Endodermal cell (in vitro differentiated cells): ENCODE data around the gene MRPS11. TPM values are rescaled to one million over a fixed set of nuclear protein-coding genes. Genes with fewer than 3 reads are reported as not detected.
"Not testable (repeated sequence)": the region's sequence is repeated elsewhere in the genome, so short reads cannot be mapped to it uniquely, and the experiment has no call there.

Experiments used
- DNase-seq: peaks from one replicate; pipeline ENCODE4 v3.0.0-alpha.2; 2017
- H3K27ac ChIP-seq: 2 replicates; pipeline ENCODE4 v1.5.1; 2013; ENCODE audit warnings: mild to moderate bottlenecking, low read depth, low read length, moderate library complexity
- H3K27me3 ChIP-seq: 2 replicates; pipeline ENCODE4 v1.6.1; 2013; ENCODE audit warnings: mild to moderate bottlenecking, low read length, moderate library complexity; ENCODE audit not compliant: insufficient read depth, control insufficient read depth, poor library complexity, severe bottlenecking
- H3K36me3 ChIP-seq: 2 replicates; pipeline ENCODE4 v1.7.0; 2013; ENCODE audit warnings: mild to moderate bottlenecking, low read length, moderate library complexity; ENCODE audit not compliant: control insufficient read depth, insufficient read depth
- H3K4me1 ChIP-seq: one replicate; pipeline ENCODE4 v1.7.0; 2013; ENCODE audit warnings: low read length; ENCODE audit not compliant: control insufficient read depth, insufficient read depth
- H3K4me3 ChIP-seq: 2 replicates; pipeline ENCODE4 v1.5.1; 2013; ENCODE audit warnings: mild to moderate bottlenecking, low read length, moderate library complexity
- H3K9ac ChIP-seq: 2 replicates; pipeline ENCODE4 v1.6.1; 2013; ENCODE audit warnings: mild to moderate bottlenecking, low read length, moderate library complexity; ENCODE audit not compliant: poor library complexity, severe bottlenecking; ENCODE audit errors: extremely low read depth
- H3K9me3 ChIP-seq: 2 replicates; pipeline ENCODE4 v1.6.1; 2013; ENCODE audit warnings: mild to moderate bottlenecking, low read length, moderate library complexity; ENCODE audit not compliant: control insufficient read depth
- H3K27ac Mint-ChIP-seq: 2 replicates; pipeline ENCODE4 v1.8.0; 2020; ENCODE audit warnings: mixed read lengths
- H3K27me3 Mint-ChIP-seq: 2 replicates; pipeline ENCODE4 v1.8.0; 2021; ENCODE audit warnings: mild to moderate bottlenecking, mixed read lengths; ENCODE audit not compliant: insufficient read depth
- H3K36me3 Mint-ChIP-seq: 2 replicates; pipeline ENCODE4 v1.8.0; 2020; ENCODE audit warnings: low read depth, mixed read lengths
- H3K4me1 Mint-ChIP-seq: 2 replicates; pipeline ENCODE4 v1.8.0; 2020; ENCODE audit warnings: mixed read lengths
- H3K4me3 Mint-ChIP-seq: 2 replicates; pipeline ENCODE4 v1.8.0; 2020; ENCODE audit warnings: mild to moderate bottlenecking, moderate library complexity, mixed read lengths
- H3K9me3 Mint-ChIP-seq: 2 replicates; pipeline ENCODE4 v1.8.0; 2020; ENCODE audit warnings: mild to moderate bottlenecking, mixed read lengths
- CTCF ChIP-seq: fragments of 200-600 bp; sonication (generic); conservative IDR thresholded peaks from 2 replicates; pipeline ENCODE4 v1.5.0; 2021; ENCODE audit warnings: antibody characterized with exemption, mild to moderate bottlenecking
- WGBS, 2 experiments: methylation state at CpG; one replicate each; pipeline versions ENCODE4 v1.1.5 to v1.1.7; 2013; ENCODE audit warnings: missing lambda C conversion rate in 2 of 2, mixed read lengths in 1 of 2; ENCODE audit not compliant: insufficient coverage in 1 of 2, insufficient read length in 1 of 2; 5-methylcytosine and 5-hydroxymethylcytosine counted together
- total RNA-seq, 2 donors: library from RNA; stranded (reverse); fragmentation: NEBNext Ultra II Directional in 1 of 2; extraction: Animal tissue kit (Norgen Biotek cat#: 25700) in 1 of 2; gene quantifications; 2 replicates in 1 of 2; 3 replicates in 1 of 2; pipeline ENCODE4 v1.2.1, GENCODE V29; 2021

The MRPS11 gene
- total RNA-seq, 2 donors from 2014 or later: 44.8 to 49.0 TPM

DNA sequence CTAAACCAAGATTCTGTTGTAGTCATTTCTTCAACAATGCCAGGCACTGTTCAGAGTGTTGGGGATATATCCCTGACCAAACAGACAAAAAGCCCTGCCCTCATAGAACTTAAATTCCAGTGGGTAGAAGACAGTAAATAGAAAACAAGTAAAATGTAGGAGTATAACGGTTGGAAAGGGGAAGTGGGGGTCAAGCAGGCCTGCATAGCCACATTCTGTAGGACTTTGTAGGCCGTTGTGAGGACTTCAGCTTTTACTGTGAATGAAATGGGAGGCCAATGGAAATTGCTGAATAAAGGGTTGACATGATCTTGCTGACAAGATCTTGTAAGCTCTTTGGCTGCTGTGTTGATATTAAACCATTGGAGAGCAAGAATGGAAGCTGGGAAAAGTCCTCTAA, 1.8 kb downstream of the MRPS11 start:
- no peak overlapping the region for H3K9ac ChIP-seq
- H3K36me3 Mint-ChIP-seq: peaks cover 24% of the 10 kb centered on the region
- no peak for TF ChIP-seq CTCF
- WGBS, 2 experiments: 93 to 94% methylated on average over 2 of the region's 2 CpGs
- no peaks in the 10 kb centered on the region for H3K9me3 Mint-ChIP-seq
- H3K27ac ChIP-seq: no peak overlapping the region
- peaks cover 13% of the 10 kb centered on the region for H3K4me1 Mint-ChIP-seq
- no peak overlapping the region for H3K4me3 ChIP-seq
- peak overlapping the region; percentile 88 for H3K4me3 Mint-ChIP-seq
- no peaks in the 10 kb centered on the region for H3K27me3 ChIP-seq
- no peaks in the 10 kb centered on the region for H3K4me1 ChIP-seq
- no peak overlapping the region for H3K27ac Mint-ChIP-seq
- no peaks in the 10 kb centered on the region for H3K27me3 Mint-ChIP-seq
- peaks cover 35% of the 10 kb centered on the region for H3K36me3 ChIP-seq
- peak; percentile 17 for DNase-seq
- no peaks in the 10 kb centered on the region for H3K9me3 ChIP-seq

GRCh38 chr15:88470625-88471372, 3.3 kb downstream of the MRPS11 start:
- no peaks in the 10 kb centered on the region for H3K27me3 Mint-ChIP-seq
- peaks cover 26% of the 10 kb centered on the region for H3K36me3 Mint-ChIP-seq
- H3K36me3 ChIP-seq: peaks cover 35% of the 10 kb centered on the region
- no peaks in the 10 kb centered on the region for H3K4me1 ChIP-seq
- H3K9me3 ChIP-seq: no peaks in the 10 kb centered on the region
- no peak overlapping the region for H3K27ac Mint-ChIP-seq
- H3K4me1 Mint-ChIP-seq: peaks cover 13% of the 10 kb centered on the region
- TF ChIP-seq CTCF: peak; percentile 55
- no peaks in the 10 kb centered on the region for H3K27me3 ChIP-seq
- no peak overlapping the region for H3K4me3 Mint-ChIP-seq
- 89 to 97% methylated on average over 5 to 6 of the region's 6 CpGs for WGBS, 2 experiments
- no peak overlapping the region for H3K4me3 ChIP-seq
- no peaks in the 10 kb centered on the region for H3K9me3 Mint-ChIP-seq
- no peak for DNase-seq
- H3K9ac ChIP-seq: no peak overlapping the region
- no peak overlapping the region for H3K27ac ChIP-seq

GRCh38 chr15:88472225-88472624, 4.7 kb downstream of the MRPS11 start:
- H3K36me3 Mint-ChIP-seq: peaks cover 26% of the 10 kb centered on the region
- no peaks in the 10 kb centered on the region for H3K27me3 Mint-ChIP-seq
- no peak for DNase-seq
- H3K36me3 ChIP-seq: peaks cover 41% of the 10 kb centered on the region
- no peak overlapping the region for H3K27ac Mint-ChIP-seq
- WGBS, 2 experiments: 87 to 92% methylated on average over 3 of the region's 4 CpGs
- no peaks in the 10 kb centered on the region for H3K9me3 ChIP-seq
- no peak overlapping the region for H3K9ac ChIP-seq
- peaks cover 5% of the 10 kb centered on the region for H3K4me1 ChIP-seq
- H3K27me3 ChIP-seq: no peaks in the 10 kb centered on the region
- no peak overlapping the region for H3K4me3 ChIP-seq
- H3K27ac ChIP-seq: no peak overlapping the region
- peaks cover 13% of the 10 kb centered on the region for H3K4me1 Mint-ChIP-seq
- no peak overlapping the region for H3K4me3 Mint-ChIP-seq
- no peak for TF ChIP-seq CTCF
- H3K9me3 Mint-ChIP-seq: no peaks in the 10 kb centered on the region

DNA sequence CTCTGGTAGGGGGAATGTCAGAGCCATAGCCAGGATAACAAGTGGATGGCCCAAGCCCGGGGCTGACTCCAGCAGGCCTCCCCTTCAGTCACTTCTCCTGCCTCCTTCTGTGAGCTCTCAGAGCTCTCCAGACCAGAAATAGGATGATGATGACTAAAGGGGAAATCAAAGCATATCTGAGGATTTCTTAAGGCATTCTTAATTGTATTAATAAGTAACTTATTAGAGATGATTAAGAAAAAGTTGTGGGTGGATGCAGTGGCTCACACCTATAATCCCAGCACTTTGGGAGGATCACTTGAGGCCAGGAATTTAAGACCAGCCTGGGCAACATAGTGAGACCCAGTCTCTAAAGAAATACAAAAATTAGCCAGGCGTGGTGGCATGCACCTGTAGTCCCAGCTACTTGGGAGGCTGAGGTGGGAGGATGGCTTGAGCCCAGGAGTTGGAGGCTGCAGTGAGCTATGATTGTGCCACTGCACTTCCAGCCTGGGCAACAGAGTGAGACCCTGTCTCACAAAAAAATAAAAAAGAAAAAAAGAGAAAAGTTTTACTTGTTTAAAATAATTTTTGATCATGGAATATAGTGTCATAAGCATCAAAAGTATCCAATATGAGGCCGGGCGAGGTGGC, 6.3 kb downstream of the MRPS11 start:
- Mint-ChIP-seq H3K36me3 (peaks cover 38% of the 10 kb centered on the region), H3K4me1 (peaks cover 14% of the 10 kb centered on the region)
- not testable (repeated sequence) for H3K9me3 Mint-ChIP-seq, DNase-seq, H3K27ac Mint-ChIP-seq, H3K4me3 ChIP-seq, H3K27me3 Mint-ChIP-seq, H3K4me3 Mint-ChIP-seq, H3K27ac ChIP-seq, H3K27me3 ChIP-seq, H3K9me3 ChIP-seq, H3K9ac ChIP-seq, H3K4me1 ChIP-seq
- peaks cover 50% of the 10 kb centered on the region for H3K36me3 ChIP-seq
- 87 to 94% methylated on average over 3 to 4 of the region's 4 CpGs for WGBS, 2 experiments
